ENCODE data around the gene PCCA.
"Not testable (repeated sequence)": the region's sequence is repeated elsewhere in the genome, so short reads cannot be mapped to it uniquely, and the experiment has no call there.

The PCCA gene

GRCh38 chr13:100306434-100306999 is 217.6 kb downstream of the PCCA start:
- DNase-seq (ENCODE audit: low spot score) = no peak

DNA sequence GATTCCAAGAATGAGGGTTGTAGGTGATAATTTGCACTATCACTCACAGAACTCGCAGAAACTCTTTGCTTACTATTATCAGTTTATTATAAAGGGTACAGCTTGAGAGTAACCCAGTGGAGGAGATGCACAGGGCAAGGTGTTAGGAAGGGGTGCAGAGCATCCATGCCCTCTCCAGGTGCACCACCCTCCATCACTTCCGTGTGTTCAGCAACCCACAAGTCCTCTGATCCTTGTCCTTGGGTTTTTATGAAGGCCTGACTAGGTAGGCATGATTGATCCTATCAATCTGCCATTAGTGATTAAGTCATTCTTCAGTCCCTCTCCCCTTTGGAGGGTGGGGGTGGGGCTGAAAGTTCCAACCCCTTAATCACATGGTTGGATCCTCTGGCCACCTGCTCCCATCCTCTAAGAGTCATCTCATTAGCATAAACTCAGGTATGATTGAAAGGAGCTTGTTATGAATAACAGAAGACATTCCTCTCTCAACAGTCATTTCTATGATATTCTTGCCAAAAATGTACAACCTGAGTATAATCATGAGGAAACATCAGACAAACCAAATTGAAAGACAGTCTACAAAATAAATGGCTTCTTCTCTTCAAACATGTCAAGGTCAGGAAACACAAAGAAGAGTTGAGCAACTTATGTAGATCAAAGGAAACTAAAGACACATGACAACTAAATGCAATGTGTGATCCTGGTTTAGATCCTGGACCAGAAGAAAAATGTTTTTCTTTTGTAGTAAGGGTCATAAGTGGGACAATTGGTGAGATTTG is 225.4 kb downstream of the PCCA start:
- DNase-seq (ENCODE audit: low spot score) = no peak

DNA sequence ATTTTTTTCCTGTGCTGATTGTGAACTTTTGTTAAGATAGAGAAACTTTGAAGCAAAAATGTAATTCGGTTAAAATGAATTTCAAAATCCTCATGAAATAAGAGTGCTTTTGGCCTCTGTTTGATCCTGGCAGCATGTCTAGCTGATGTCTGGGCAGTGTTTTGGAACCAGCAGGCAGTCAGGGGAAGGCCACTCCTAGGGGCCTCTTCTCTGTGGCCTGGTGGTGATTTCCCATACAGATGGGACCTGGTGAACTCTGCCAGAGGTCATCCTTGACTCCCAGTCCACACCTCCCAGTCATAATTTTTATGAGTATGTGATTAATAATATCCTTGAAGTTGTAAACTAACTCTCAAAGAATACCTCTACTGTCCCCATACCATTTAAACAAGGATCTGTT is 226.6 kb downstream of the PCCA start:
- DNase-seq (ENCODE audit: low spot score) = no peak

GRCh38 chr13:100318473-100318872 is 229.6 kb downstream of the PCCA start:
- not testable (repeated sequence) for DNase-seq (ENCODE audit: low spot score)

DNA sequence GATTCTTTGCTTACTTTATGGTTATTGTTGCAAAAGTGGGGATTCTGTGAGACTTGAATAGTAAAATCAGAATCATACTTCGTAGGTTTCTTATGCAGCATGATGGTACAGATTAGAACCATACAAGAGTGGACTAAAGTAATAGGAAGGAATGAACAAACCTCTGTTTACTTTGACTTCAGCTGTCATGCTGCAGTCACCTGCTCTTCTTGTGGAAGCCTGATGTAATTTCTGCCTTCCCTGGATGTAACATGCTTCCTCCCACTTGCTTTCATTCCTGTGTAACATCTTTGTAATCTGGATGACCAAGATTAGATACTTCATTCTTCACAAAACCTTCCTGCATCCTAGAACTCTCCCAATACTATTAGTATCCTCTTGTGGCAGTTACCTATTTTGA is 235.0 kb downstream of the PCCA start:
- no peak for DNase-seq (ENCODE audit: low spot score)

GRCh38 chr13:100330662-100331061 is 241.8 kb downstream of the PCCA start:
- DNase-seq (ENCODE audit: low spot score) = no peak

DNA sequence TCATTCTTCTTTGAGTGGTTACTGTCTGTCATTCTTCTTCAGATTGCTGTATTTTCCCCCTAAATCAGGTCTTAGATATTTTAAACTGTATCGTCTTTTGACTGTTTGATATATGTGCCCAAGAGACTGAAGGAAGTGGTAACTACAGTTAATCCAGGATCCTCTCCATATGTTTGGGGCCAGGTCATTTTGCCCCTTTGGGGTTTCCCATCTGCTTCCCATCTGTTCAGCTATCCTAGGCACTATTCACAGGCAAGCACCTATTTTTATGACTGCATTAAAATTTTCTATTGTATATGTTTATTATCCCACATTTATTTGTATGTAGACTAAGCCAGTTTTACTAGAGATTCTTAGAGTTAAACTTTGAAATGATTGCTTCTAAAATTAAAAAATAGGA is 244.2 kb downstream of the PCCA start:
- no peak for DNase-seq (ENCODE audit: low spot score)

DNA sequence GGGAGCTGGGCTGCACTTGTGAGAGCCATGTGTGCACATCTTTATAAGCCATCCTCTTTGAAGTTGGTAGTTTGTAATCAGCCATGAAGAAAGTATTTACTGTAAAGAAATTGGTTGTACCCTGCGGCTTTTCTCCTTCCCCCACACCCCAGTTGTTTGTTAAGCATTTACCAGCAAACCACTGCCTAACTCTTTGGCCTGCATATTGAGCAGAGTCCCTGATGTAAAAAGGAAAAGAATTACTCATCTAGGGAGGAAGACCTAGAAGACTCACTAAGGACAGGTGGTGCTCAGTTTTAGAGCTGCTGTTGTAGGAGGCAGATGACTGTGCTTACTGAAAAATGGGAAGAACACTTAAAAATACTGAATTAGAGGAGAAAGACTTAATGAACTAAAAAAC is 245.3 kb downstream of the PCCA start:
- no peak for DNase-seq (ENCODE audit: low spot score)

DNA sequence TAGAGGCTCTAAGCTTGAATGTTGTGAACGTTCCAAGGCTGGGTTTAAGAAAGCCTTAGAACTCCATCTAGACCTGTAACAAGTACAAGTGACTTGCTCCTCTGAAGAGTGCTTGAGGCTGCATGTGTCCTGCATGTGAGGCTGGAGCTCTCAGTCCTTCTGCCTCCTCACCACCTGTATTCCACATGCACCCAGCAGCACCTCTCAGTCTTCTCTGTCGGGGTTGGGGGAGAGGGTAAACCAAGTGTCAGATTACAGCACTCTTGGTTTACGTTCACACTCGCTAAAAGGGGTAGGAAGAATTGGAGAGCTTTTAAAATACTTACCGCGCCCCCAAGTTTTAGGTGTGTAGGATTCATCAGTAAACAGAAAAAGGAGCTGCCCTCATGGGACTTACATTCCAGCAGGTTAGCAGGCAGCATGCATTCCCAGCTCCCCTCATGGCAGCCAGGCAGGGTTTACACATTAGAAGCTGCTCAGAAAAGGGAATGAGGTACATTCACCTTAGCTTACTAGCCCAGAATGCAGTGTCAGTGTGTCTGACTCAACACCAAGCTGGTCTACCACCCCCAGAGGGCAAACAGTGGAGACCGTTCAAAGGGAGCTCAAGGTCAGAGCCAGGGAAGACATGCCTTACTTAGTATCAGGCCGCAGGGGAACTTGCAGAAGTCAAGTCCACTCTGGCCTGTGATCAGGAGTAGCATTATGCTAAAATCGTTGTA is 248.1 kb downstream of the PCCA start:
- DNase-seq (ENCODE audit: low spot score) = no peak

- DNase-seq (ENCODE audit: low spot score) = no peak
These were observed 249.4 kb downstream of the PCCA start for GRCh38 chr13:100338275-100338674.

GRCh38 chr13:100339411-100339940 is 250.6 kb downstream of the PCCA start:
- no peak for DNase-seq (ENCODE audit: low spot score)

DNA sequence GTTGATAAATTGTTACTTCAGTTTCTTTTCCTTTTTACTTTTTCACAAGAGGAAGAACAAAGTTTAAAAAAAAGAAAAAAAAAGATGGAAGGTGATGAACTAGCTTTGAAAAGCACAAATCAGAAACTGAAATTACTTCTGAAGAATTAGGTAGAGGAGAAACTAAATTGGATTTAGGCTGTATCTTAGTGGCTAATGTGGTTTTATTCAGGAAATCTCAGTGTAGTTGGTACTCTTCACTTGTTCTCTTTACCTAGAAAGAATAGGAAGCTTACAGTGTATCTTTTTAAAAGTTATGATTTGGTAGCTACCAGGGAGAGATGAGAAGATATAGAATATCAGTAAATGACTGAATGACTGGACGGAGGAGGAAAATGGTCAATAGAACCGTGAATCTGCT is 252.0 kb downstream of the PCCA start:
- no peak for DNase-seq (ENCODE audit: low spot score)

GRCh38 chr13:100341327-100341726 is 252.4 kb downstream of the PCCA start:
- DNase-seq (ENCODE audit: low spot score) = no peak

GRCh38 chr13:100344544-100344943 is 255.7 kb downstream of the PCCA start:
- DNase-seq (ENCODE audit: low spot score) = no peak

DNA sequence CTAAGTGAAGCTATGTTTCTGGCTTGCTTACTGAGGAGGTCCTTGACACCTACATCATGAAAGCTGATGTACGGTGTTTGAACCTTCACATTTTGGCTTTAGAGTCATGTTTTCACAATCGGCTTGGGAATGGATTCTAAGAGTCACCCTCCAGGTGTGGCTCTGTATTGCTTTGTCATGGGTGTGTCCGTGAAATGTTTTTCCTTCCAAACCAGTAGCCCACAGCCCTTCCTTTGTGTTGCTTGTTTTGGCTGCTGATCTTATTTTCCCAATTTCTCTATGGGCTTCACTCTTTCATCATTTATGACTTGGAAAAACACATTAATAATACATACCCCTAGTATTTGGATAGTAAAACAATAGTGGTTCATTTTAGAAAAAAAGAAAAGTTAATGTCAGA is 259.1 kb downstream of the PCCA start:
- DNase-seq (ENCODE audit: low spot score) = no peak

DNA sequence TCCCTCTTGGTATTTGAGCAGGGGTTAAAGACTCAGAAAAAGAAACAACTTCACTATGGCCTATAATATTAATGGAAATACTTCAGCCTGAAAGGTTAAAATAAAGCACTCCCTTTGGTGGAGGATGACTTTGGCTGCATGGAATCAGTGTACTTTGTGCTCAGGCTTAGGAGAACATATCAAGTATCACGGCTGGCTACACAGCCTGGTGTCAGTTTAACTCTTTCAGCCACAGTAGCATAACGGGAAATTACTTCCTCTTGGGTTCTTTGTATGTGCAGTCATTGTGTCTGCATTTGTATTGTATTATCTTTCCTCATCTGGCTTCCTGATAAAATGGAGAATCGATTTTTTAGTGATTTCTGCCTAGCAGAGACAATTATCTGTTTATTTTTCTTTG is 260.7 kb downstream of the PCCA start:
- no peak for DNase-seq (ENCODE audit: low spot score)

- no peak for DNase-seq (ENCODE audit: low spot score)
These were observed 261.7 kb downstream of the PCCA start for GRCh38 chr13:100350601-100351000.

GRCh38 chr13:100356426-100356825 is 267.5 kb downstream of the PCCA start:
- DNase-seq (ENCODE audit: low spot score) = no peak

DNA sequence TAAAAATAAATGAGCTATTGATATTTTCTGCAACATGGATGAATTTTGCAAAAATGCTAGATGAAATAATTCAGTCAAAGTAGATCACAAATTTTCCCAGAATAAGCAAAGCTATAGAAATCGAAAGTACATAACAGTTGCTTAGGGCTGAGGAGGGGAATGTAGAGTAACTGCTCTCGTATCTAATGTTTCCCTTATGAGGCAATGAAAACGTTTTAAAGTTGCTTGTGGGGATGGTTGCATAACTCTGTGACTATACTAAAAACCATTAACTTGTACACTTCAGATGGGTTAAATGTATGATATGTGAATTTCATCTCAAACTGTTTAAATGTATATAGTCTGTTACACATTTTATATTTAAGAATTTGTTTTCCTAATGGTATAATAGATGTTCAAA is 268.0 kb downstream of the PCCA start:
- no peak for DNase-seq (ENCODE audit: low spot score)

- no peak for DNase-seq (ENCODE audit: low spot score)
These were observed 268.9 kb downstream of the PCCA start for GRCh38 chr13:100357764-100358163.

DNA sequence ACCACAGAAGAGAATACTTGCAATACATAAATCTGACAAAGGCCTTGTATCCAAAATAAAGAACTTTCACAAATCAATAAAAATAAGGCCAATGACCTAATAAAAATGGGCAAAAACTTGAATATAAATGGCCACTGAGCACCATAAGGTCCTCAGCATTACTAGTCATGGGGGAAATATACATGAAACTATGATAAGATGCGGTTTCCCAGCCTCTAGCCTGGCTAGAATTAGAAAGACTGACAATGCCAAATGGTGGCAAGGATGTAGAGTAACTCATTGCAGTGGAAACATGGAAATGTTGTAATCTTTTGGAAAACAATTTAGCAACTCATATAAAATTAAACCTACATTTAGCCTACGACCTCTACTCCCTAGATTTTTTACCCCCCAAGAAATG is 272.6 kb downstream of the PCCA start:
- DNase-seq (ENCODE audit: low spot score) = no peak

- DNase-seq (ENCODE audit: low spot score) = no peak
These were observed 273.5 kb downstream of the PCCA start for GRCh38 chr13:100362371-100362770.

DNA sequence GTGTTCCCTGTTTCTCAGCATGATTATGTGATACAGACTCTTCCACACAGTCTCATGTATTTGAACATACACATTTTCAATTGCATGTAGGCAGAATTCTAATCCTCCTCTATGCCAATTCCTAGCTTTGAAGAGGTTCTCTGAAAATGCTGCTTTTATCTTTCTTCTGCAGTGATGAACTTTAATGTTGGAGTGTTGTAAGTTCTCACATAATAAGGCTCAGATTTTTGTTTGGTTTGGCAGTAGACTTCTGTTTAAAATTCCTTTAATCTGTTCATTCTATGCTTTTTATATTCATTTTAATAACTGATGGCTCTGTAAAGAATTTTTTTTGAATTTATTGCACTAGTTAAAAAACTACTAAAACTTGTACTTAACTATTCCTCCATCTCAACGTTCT is 273.9 kb downstream of the PCCA start:
- no peak for DNase-seq (ENCODE audit: low spot score)

All from putamen (tissue), 1 donor.